ENCODE data around the gene TRIOBP. TPM values are rescaled to one million over a fixed set of nuclear protein-coding genes. Genes with fewer than 3 reads are reported as not detected.

TRIOBP gene
- total RNA-seq, 6 experiments from 2014 or later, result 74.3 to 92.5 (median 91.6) TPM

DNA sequence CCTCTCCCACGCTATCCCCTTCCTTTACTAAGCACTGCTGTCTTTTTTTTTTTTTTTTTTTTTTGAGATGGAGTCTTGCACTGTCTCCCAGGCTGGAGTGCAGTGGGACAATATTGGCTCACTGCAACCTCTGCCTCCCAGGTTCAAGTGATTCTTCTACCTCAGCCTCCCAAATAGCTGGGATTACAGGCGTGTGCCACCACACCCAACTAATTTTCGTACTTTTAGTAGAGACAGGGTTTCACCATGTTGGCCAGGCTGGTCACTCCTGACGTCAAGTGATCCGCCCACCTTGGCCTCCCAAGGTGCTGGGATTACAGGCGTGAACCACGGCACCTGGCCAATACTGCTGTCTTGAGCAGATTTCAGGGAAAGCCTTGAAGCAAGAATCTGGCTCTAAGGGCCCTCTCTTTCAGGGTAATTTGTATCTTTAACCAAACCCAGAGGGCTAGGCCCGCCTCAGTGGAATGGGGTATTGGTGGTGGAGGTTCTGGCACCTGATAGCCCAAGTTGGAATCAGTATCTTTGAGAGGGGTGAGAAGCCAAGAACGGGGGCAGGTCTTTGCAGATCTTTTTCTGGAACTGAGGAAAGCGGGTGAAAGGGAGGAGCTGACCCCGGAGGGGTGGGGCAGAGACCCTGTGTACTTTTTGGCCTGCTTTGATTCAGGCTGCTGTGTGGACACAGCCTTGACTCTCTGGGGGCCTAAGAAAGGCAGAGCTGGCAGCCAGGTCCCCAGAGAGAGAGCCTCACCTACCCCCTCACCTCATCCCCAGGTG lies 37.0 kb downstream of the TRIOBP start:
- Mint-ChIP-seq H3K36me3 (ENCODE audit: low read depth) (no peaks in the 10 kb centered on the region), H3K9me3 (no peaks in the 10 kb centered on the region), H3K27me3 (ENCODE audit: insufficient read depth) (peaks cover 13% of the 10 kb centered on the region), H3K4me1 (ENCODE audit: low read depth) (0 out of 2 replicates have a peak, but pooled peaks cover under 1% of the 10 kb centered on the region), H3K4me3 (no peak overlapping the region), H3K27ac (no peak overlapping the region)
- DNase-seq, result no peak
- no peak for TF ChIP-seq CTCF (IDR thresholded peaks at IDR 0.05)

DNA sequence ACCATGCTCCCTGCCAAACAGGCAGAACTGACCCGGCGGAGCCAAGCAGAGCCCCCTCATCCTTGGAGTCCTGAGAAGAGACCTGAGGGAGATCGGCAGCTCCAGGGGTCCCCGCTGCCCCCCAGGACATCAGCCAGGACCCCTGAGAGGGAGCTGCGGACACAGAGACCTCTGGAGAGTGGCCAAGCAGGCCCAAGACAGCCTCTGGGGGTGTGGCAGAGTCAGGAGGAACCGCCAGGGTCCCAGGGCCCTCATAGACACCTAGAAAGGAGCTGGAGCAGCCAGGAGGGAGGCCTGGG lies 37.5 kb downstream of the TRIOBP start:
- H3K9me3 Mint-ChIP-seq, result no peaks in the 10 kb centered on the region
- no peak overlapping the region for H3K27ac Mint-ChIP-seq
- no peak overlapping the region for H3K4me3 Mint-ChIP-seq
- H3K27me3 Mint-ChIP-seq (ENCODE audit: insufficient read depth), result peaks cover 17% of the 10 kb centered on the region
- TF ChIP-seq CTCF (IDR thresholded peaks at IDR 0.05), result no peak
- H3K4me1 Mint-ChIP-seq (ENCODE audit: low read depth), result peaks cover 6% of the 10 kb centered on the region; the same call in 1 of the 2 replicates
- H3K36me3 Mint-ChIP-seq (ENCODE audit: low read depth), result no peaks in the 10 kb centered on the region
- no peak for DNase-seq

GRCh38 chr22:37734964-37735451 lies 38.2 kb downstream of the TRIOBP start:
- H3K9me3 Mint-ChIP-seq, result no peaks in the 10 kb centered on the region
- no peak overlapping the region for H3K27ac Mint-ChIP-seq
- H3K36me3 Mint-ChIP-seq (ENCODE audit: low read depth), result no peaks in the 10 kb centered on the region
- DNase-seq, result no peak
- peaks cover 16% of the 10 kb centered on the region for H3K27me3 Mint-ChIP-seq (ENCODE audit: insufficient read depth)
- no peak overlapping the region for H3K4me3 Mint-ChIP-seq
- H3K4me1 Mint-ChIP-seq (ENCODE audit: low read depth), result peaks cover 12% of the 10 kb centered on the region
- TF ChIP-seq CTCF (IDR thresholded peaks at IDR 0.05), result peak; percentile 75

- H3K4me3 Mint-ChIP-seq, result no peak overlapping the region
- H3K27me3 Mint-ChIP-seq (ENCODE audit: insufficient read depth), result peaks cover 10% of the 10 kb centered on the region
- no peaks in the 10 kb centered on the region for H3K36me3 Mint-ChIP-seq (ENCODE audit: low read depth)
- no peak for DNase-seq
- peaks cover 47% of the 10 kb centered on the region for H3K4me1 Mint-ChIP-seq (ENCODE audit: low read depth)
- no peak for TF ChIP-seq CTCF (IDR thresholded peaks at IDR 0.05)
- H3K9me3 Mint-ChIP-seq, result no peaks in the 10 kb centered on the region
- no peak overlapping the region for H3K27ac Mint-ChIP-seq
Observed at GRCh38 chr22:37739035-37739434, 42.2 kb downstream of the TRIOBP start.

DNA sequence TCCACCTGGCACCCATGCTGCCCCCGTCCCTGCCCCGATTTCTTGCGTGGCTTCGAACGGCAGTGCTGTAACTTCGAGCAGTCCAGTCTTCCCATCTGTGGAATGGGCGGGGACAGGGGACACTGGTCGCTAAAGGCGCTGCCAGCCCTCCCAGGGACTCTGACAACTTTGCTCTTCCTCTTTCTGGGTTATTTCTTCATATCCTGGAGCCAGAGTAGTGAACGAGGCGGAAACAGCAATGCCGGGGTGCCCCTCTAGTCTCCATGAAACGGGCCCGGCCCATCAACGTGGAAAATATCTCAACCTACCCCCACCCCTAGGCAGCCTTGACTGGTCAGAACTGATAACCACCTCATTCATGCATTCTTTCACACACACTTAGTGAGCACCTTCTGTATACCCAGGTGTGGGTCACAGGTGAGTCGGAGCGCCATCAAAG lies 42.8 kb downstream of the TRIOBP start:
- H3K27ac Mint-ChIP-seq, result no peak overlapping the region
- H3K27me3 Mint-ChIP-seq (ENCODE audit: insufficient read depth), result peaks cover 10% of the 10 kb centered on the region
- no peak for TF ChIP-seq CTCF (IDR thresholded peaks at IDR 0.05)
- H3K36me3 Mint-ChIP-seq (ENCODE audit: low read depth), result no peaks in the 10 kb centered on the region
- no peaks in the 10 kb centered on the region for H3K9me3 Mint-ChIP-seq
- H3K4me1 Mint-ChIP-seq (ENCODE audit: low read depth), result peaks cover 53% of the 10 kb centered on the region
- H3K4me3 Mint-ChIP-seq, result no peak overlapping the region
- no peak for DNase-seq
